Measurements from ENCODE around the gene RPLP1. TPM values are rescaled to one million over a fixed set of nuclear protein-coding genes. Genes with fewer than 3 reads are reported as not detected.

Gene RPLP1
- total RNA-seq, 6 experiments from 2014 or later, result 1,302 to 1,622 (median 1,423) TPM

- Mint-ChIP-seq H3K27me3 (ENCODE audit: insufficient read depth) (peaks cover 23% of the 10 kb centered on the region), H3K36me3 (ENCODE audit: low read depth) (no peaks in the 10 kb centered on the region)
Measured at GRCh38 chr15:69499521-69500211, 47.0 kb downstream of the RPLP1 start.

GRCh38 chr15:69500339-69500738 lies 47.7 kb downstream of the RPLP1 start:
- no peaks in the 10 kb centered on the region for H3K4me1 Mint-ChIP-seq (ENCODE audit: low read depth)
- H3K27me3 Mint-ChIP-seq (ENCODE audit: insufficient read depth), result peaks cover 22% of the 10 kb centered on the region
- H3K4me3 Mint-ChIP-seq, result no peak overlapping the region
- TF ChIP-seq CTCF (IDR thresholded peaks at IDR 0.05), result no peak
- H3K27ac Mint-ChIP-seq, result no peak overlapping the region
- no peaks in the 10 kb centered on the region for H3K9me3 Mint-ChIP-seq
- H3K36me3 Mint-ChIP-seq (ENCODE audit: low read depth), result no peaks in the 10 kb centered on the region
- no peak for DNase-seq

More at GRCh38 chr15:69499521-69500211, 47.0 kb downstream of the RPLP1 start:
- H3K9me3 Mint-ChIP-seq, result no peaks in the 10 kb centered on the region
- H3K27ac Mint-ChIP-seq, result no peak overlapping the region
- DNase-seq, result no peak
- no peak overlapping the region for H3K4me3 Mint-ChIP-seq
- TF ChIP-seq CTCF (IDR thresholded peaks at IDR 0.05), result no peak
- H3K4me1 Mint-ChIP-seq (ENCODE audit: low read depth), result no peaks in the 10 kb centered on the region

- H3K9me3 Mint-ChIP-seq, result no peaks in the 10 kb centered on the region
- TF ChIP-seq CTCF (IDR thresholded peaks at IDR 0.05), result no peak
- H3K4me3 Mint-ChIP-seq, result no peak overlapping the region
- no peak overlapping the region for H3K27ac Mint-ChIP-seq
- peaks cover 26% of the 10 kb centered on the region for H3K27me3 Mint-ChIP-seq (ENCODE audit: insufficient read depth)
- no peaks in the 10 kb centered on the region for H3K4me1 Mint-ChIP-seq (ENCODE audit: low read depth)
- no peaks in the 10 kb centered on the region for H3K36me3 Mint-ChIP-seq (ENCODE audit: low read depth)
- DNase-seq, result no peak
Measured at GRCh38 chr15:69501456-69501855, 48.8 kb downstream of the RPLP1 start.

GRCh38 chr15:69502470-69503045 lies 49.9 kb downstream of the RPLP1 start:
- no peak for DNase-seq
- H3K4me3 Mint-ChIP-seq, result no peak overlapping the region
- no peaks in the 10 kb centered on the region for H3K36me3 Mint-ChIP-seq (ENCODE audit: low read depth)
- peak; percentile 54; the same call in 1 of the 2 replicates for TF ChIP-seq CTCF (IDR thresholded peaks at IDR 0.05)
- H3K4me1 Mint-ChIP-seq (ENCODE audit: low read depth), result no peaks in the 10 kb centered on the region
- H3K27ac Mint-ChIP-seq, result no peak overlapping the region
- no peaks in the 10 kb centered on the region for H3K9me3 Mint-ChIP-seq
- peaks cover 27% of the 10 kb centered on the region for H3K27me3 Mint-ChIP-seq (ENCODE audit: insufficient read depth)

GRCh38 chr15:69504352-69505040 lies 51.9 kb downstream of the RPLP1 start:
- Mint-ChIP-seq H3K36me3 (ENCODE audit: low read depth) (no peaks in the 10 kb centered on the region), H3K27ac (no peak overlapping the region), H3K9me3 (no peaks in the 10 kb centered on the region), H3K4me1 (ENCODE audit: low read depth) (no peaks in the 10 kb centered on the region), H3K27me3 (ENCODE audit: insufficient read depth) (peaks cover 31% of the 10 kb centered on the region), H3K4me3 (no peak overlapping the region)
- DNase-seq, result no peak
- no peak for TF ChIP-seq CTCF (IDR thresholded peaks at IDR 0.05)

Other genes starting within 250 kb of the RPLP1 start
- gene PAQR5, start 153.9 kb upstream of the RPLP1 start, total RNA-seq (2021; fragmentation: NEBNext Ultra II Directional; extraction: Animal tissue kit (Norgen Biotek cat#: 25700)), result 1 to 10 TPM; 1.3 to 2.2 (median 1.6) TPM
- gene KIF23, start 38.5 kb upstream of the RPLP1 start, total RNA-seq (2021; fragmentation: NEBNext Ultra II Directional; extraction: Animal tissue kit (Norgen Biotek cat#: 25700)), result 10 to 100 TPM; 37.0 to 74.7 (median 64.6) TPM